ENCODE data around the gene LRRTM3.

LRRTM3 gene

GRCh38 chr10:67004690-67005089, 78.9 kb downstream of the LRRTM3 start:
- TF ChIP-seq USF1 (IDR thresholded peaks at IDR 0.05) (no peak), YY1 (IDR thresholded peaks at IDR 0.05; ENCODE audit: low read depth) (no peak), REST (IDR thresholded peaks at IDR 0.05; ENCODE audit: low read depth) (no peak), CEBPB (IDR thresholded peaks at IDR 0.05) (no peak), CREB1 (IDR thresholded peaks at IDR 0.05; ENCODE audit: low read depth) (no peak), NFIC (IDR thresholded peaks at IDR 0.05) (no peak), EGR1 (IDR thresholded peaks at IDR 0.05) (no peak), ZBTB7A (IDR thresholded peaks at IDR 0.05; ENCODE audit: low read depth) (no peak), TEAD4 (IDR thresholded peaks at IDR 0.05) (no peak), RAD21 (IDR thresholded peaks at IDR 0.05; ENCODE audit: low read depth) (no peak), MAX (IDR thresholded peaks at IDR 0.05) (no peak), TAF1 (IDR thresholded peaks at IDR 0.05; ENCODE audit: low read depth) (no peak), FOXM1 (IDR thresholded peaks at IDR 0.05; ENCODE audit: borderline replicate concordance, low read depth) (no peak), TCF12 (IDR thresholded peaks at IDR 0.05; ENCODE audit: low read depth) (no peak), EP300 (IDR thresholded peaks at IDR 0.05; ENCODE audit: borderline replicate concordance) (no peak)

DNA sequence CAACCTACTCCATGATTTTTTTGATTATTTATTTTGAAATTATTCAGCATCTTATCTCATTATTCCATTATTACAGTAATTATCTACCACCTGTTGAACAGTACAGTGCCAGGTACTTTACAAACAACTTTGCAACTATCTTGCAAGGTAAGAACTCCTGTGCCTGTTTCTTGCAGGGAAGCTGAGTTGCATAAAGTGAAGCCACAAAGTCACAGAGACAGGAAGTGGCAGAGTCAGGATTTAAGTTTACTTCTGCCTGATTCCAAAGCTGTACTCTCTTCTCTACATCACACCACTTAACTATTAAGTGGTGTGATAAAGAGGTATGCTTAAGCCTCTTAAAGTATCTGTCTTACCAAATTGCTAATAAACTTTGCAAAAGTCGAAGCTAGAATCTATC, 80.1 kb downstream of the LRRTM3 start:
- TF ChIP-seq ZBTB7A (IDR thresholded peaks at IDR 0.05; ENCODE audit: low read depth) (no peak), EP300 (IDR thresholded peaks at IDR 0.05; ENCODE audit: borderline replicate concordance) (no peak), CEBPB (IDR thresholded peaks at IDR 0.05) (no peak), CREB1 (IDR thresholded peaks at IDR 0.05; ENCODE audit: low read depth) (no peak), USF1 (IDR thresholded peaks at IDR 0.05) (no peak), RAD21 (IDR thresholded peaks at IDR 0.05; ENCODE audit: low read depth) (no peak), MAX (IDR thresholded peaks at IDR 0.05) (no peak), NFIC (IDR thresholded peaks at IDR 0.05) (no peak), TEAD4 (IDR thresholded peaks at IDR 0.05) (no peak)

GRCh38 chr10:67011480-67011879, 85.6 kb downstream of the LRRTM3 start:
- TF ChIP-seq TEAD4 (IDR thresholded peaks at IDR 0.05) = no peak

- TF ChIP-seq RAD21 (IDR thresholded peaks at IDR 0.05; ENCODE audit: low read depth) = no peak
- no peak for TF ChIP-seq CEBPB (IDR thresholded peaks at IDR 0.05)
- TF ChIP-seq TAF1 (IDR thresholded peaks at IDR 0.05; ENCODE audit: low read depth) = no peak
- no peak for TF ChIP-seq FOXM1 (IDR thresholded peaks at IDR 0.05; ENCODE audit: borderline replicate concordance, low read depth)
- no peak for TF ChIP-seq CREB1 (IDR thresholded peaks at IDR 0.05; ENCODE audit: low read depth)
- no peak for TF ChIP-seq TCF12 (IDR thresholded peaks at IDR 0.05; ENCODE audit: low read depth)
- no peak for TF ChIP-seq EP300 (IDR thresholded peaks at IDR 0.05; ENCODE audit: borderline replicate concordance)
- no peak for TF ChIP-seq NFIC (IDR thresholded peaks at IDR 0.05)
- no peak for TF ChIP-seq REST (IDR thresholded peaks at IDR 0.05; ENCODE audit: low read depth)
- TF ChIP-seq USF1 (IDR thresholded peaks at IDR 0.05) = no peak
- no peak for TF ChIP-seq TEAD4 (IDR thresholded peaks at IDR 0.05)
- TF ChIP-seq YY1 (IDR thresholded peaks at IDR 0.05; ENCODE audit: low read depth) = no peak
These were observed 86.1 kb downstream of the LRRTM3 start for GRCh38 chr10:67011981-67012380.

DNA sequence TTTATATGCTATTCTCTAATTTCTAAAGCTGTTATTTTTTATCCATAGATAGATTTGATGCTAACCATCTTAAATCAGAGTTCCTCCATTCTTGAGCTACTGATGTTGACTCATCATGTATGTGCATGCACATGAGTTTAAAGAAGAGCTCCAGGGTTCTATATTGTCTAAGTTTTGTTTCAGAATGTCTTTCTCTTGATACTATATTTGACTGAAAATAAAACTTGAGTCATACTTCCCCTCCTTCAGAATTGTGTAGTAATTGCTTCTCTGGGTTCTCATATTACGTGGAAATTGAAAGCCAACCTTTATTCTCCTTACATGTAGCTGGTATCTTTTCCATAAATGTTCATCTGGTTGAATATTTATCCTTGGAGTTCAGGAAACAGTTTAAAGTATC, 89.4 kb downstream of the LRRTM3 start:
- TF ChIP-seq YY1 (IDR thresholded peaks at IDR 0.05; ENCODE audit: low read depth) (no peak), CREB1 (IDR thresholded peaks at IDR 0.05; ENCODE audit: low read depth) (no peak), ZBTB7A (IDR thresholded peaks at IDR 0.05; ENCODE audit: low read depth) (no peak), CEBPB (IDR thresholded peaks at IDR 0.05) (no peak), REST (IDR thresholded peaks at IDR 0.05; ENCODE audit: low read depth) (no peak), FOXM1 (IDR thresholded peaks at IDR 0.05; ENCODE audit: borderline replicate concordance, low read depth) (no peak), TEAD4 (IDR thresholded peaks at IDR 0.05) (no peak), TCF12 (IDR thresholded peaks at IDR 0.05; ENCODE audit: low read depth) (no peak), USF1 (IDR thresholded peaks at IDR 0.05) (no peak), TAF1 (IDR thresholded peaks at IDR 0.05; ENCODE audit: low read depth) (no peak)
